ENCODE measurements around the gene DDX51.

The DDX51 gene

GRCh38 chr12:132100306-132101065 lies 43.6 kb downstream of the DDX51 start:
- ChIA-PET POLR2A (no interaction called here), CTCF (no interaction called here)
- no peak for DNase-seq (ENCODE audit: low read depth, low spot score)
- H3K4me3 ChIP-seq (ENCODE audit: low read depth, low read length) = no peak overlapping the region
- no peak for TF ChIP-seq CTCF (IDR thresholded peaks at IDR 0.05; ENCODE audit: insufficient read depth, low read length, missing control alignments)

- CTCF ChIA-PET = no interaction called here
- TF ChIP-seq CTCF (IDR thresholded peaks at IDR 0.05; ENCODE audit: insufficient read depth, low read length, missing control alignments) = no peak
- POLR2A ChIA-PET = no interaction called here
- no peak for DNase-seq (ENCODE audit: low read depth, low spot score)
- H3K4me3 ChIP-seq (ENCODE audit: low read depth, low read length) = no peak overlapping the region
Observed at GRCh38 chr12:132099739-132100138, 44.4 kb downstream of the DDX51 start.

GRCh38 chr12:132095520-132096409 lies 48.4 kb downstream of the DDX51 start:
- TF ChIP-seq CTCF (IDR thresholded peaks at IDR 0.05; ENCODE audit: insufficient read depth, low read length, missing control alignments) = no peak
- ChIA-PET CTCF (no interaction called here), POLR2A (no interaction called here)
- no peak overlapping the region for H3K4me3 ChIP-seq (ENCODE audit: low read depth, low read length)
- no peak for DNase-seq (ENCODE audit: low read depth, low spot score)

- DNase-seq (ENCODE audit: low read depth, low spot score) = no peak
- ChIA-PET POLR2A (interaction anchor here (0.6 kb wide), 1 partner anchor 16 kb away, joined by 3 read pairs; no protein-coding TSS in a partner anchor), CTCF (no interaction called here)
- no peak overlapping the region for H3K4me3 ChIP-seq (ENCODE audit: low read depth, low read length)
- no peak for TF ChIP-seq CTCF (IDR thresholded peaks at IDR 0.05; ENCODE audit: insufficient read depth, low read length, missing control alignments)
Observed at GRCh38 chr12:132094269-132094891, 49.7 kb downstream of the DDX51 start.

GRCh38 chr12:132089407-132089910 lies 54.7 kb downstream of the DDX51 start:
- CTCF ChIA-PET = no interaction called here
- POLR2A ChIA-PET = no interaction called here
- DNase-seq (ENCODE audit: low read depth, low spot score) = no peak
- no peak for TF ChIP-seq CTCF (IDR thresholded peaks at IDR 0.05; ENCODE audit: insufficient read depth, low read length, missing control alignments)
- no peak overlapping the region for H3K4me3 ChIP-seq (ENCODE audit: low read depth, low read length)

Measured in AG04449 (cell line).